Glomerular endothelial cell (primary cell): ENCODE measurements around the gene RANBP1. TPM values are rescaled to one million over a fixed set of nuclear protein-coding genes. Genes with fewer than 3 reads are reported as not detected.
"Not testable (repeated sequence)": the region's sequence is repeated elsewhere in the genome, so short reads cannot be mapped to it uniquely, and the experiment has no call there.

ENCODE experiments used
- DNase-seq: peaks from one replicate; pipeline ENCODE4 v3.0.0-alpha.2; 2011; ENCODE audit warnings: low read depth, low spot score; ENCODE audit errors: extremely low read depth
- total RNA-seq: library from RNA; depleted of rRNA; stranded (reverse); fragments of >200 nt; gene quantifications from 2 replicates; pipeline ENCODE4 v1.2.3, GENCODE V29; 2015

Gene RANBP1
- total RNA-seq = 339 and 343 TPM in 2 replicates

- no peak for DNase-seq
Measured at GRCh38 chr22:20115691-20116375, at the start of gene RANBP1. RANBP1 (plus strand) TSS chr22:20116104; CDS start chr22:20116185, 81 bp downstream.

DNA sequence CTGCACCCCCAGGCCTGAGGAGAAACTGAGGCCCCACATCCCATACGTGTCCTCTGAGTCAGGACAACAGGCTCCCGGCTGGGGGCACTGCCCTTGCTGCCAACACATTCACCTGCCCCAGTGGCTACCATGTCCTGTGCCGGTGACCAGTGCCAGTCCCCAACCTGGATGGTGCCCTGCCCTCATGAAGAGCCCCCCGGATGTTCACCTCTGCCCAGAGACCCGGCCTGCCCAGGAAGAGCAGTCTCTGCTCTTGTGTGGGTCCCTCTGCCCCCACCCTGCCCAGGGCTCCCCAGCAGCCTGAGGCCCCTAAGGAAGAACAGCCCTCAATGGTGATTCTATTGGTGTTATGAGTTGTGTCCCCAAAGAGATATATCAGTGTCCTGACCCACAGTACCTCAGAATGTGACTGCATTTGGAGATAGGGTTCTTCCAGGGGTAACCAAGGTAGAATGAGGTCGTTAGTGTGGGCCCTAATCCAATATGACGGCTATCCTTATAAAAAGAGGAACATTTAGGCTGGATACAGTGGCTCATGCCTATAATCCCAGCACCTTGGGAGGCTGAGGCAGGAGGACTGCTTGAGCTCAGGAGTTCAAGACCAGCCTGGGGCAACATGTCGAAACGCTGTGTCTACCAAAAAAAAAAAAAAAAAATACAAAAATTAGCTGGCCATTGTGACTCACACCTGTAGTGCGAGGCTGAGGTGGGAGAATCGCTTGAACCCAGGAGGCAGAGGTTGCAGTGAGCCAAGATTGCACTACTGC is 49.1 kb upstream of the RANBP1 start:
- no peak for DNase-seq

DNA sequence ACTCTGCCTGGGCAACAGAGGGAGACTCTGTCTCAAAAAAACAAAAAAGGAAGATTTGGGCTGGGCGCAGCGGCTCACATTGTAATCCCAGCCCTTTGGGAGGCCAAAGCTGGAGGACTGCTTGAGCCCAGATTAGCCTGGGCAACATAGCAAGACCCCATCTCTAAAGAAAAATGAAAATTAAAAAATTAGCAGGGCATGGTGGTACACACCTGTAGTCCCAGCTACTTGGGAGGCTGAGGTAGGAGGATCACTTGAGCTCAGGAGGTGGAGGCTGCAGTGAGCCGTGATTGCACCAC is 48.6 kb upstream of the RANBP1 start:
- not testable (repeated sequence) for DNase-seq

DNA sequence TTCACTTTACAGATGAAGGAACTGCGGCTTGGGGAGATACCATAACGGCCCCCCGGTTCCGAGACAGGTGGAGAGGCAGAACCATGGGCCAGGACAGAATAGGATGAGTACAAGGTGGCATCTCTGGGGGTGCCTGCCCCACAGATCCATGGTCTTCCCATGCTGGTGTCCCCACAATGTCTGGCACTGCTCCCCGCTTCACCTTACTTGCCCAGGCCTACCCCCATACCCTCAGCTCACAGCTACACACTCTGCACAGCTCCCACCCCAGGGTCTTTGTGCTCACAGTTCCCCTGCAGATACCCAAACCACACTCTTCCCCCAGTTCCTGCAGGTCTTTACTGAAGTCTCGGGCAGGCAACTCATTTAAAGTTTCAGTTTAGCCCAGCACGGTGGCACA is 47.3 kb upstream of the RANBP1 start:
- DNase-seq = no peak

DNA sequence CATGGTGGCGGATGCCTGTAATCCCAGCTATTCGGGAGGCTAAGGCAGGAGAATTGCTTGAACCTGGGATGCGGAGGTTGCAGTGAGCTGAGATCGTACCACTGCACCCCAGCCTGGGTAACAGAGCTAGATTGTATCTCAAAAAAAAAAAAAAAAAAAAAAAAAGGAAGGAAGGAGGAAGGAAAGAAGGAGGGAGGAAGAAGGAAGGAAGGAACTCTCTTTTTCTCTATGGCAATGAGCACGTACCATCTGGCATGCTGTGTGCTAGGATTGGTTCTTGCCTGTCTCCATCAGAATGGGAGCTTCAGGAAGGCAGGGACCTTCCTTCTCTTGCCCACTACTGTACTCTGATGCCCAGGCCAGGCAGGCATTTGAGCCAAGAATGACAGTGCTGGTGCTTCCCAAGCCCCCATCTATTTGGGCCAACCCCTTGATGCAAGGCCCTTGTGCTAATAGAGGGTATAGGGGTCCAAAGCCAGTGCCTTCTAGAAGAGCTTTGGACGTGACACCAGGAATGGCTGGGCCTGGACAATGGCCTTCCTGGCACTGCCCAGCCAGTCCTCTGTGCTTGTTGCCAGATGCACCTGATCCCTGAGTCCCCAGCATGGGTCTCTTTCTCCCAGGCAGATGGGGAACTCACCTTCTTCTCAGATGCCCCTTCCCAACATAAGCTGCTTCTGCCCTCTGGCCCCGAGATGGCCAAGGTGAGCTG is 46.4 kb upstream of the RANBP1 start:
- no peak for DNase-seq

GRCh38 chr22:20071524-20071972 is 44.4 kb upstream of the RANBP1 start:
- no peak for DNase-seq

- no peak for DNase-seq
Measured at GRCh38 chr22:20076627-20077172, 39.2 kb upstream of the RANBP1 start.

- no peak for DNase-seq
Measured at GRCh38 chr22:20079745-20080444, 36.0 kb upstream of the RANBP1 start, which contains the start of gene DGCR8. DGCR8 (plus strand) TSS chr22:20080241; CDS start chr22:20085964, 5,723 bp downstream.

DNA sequence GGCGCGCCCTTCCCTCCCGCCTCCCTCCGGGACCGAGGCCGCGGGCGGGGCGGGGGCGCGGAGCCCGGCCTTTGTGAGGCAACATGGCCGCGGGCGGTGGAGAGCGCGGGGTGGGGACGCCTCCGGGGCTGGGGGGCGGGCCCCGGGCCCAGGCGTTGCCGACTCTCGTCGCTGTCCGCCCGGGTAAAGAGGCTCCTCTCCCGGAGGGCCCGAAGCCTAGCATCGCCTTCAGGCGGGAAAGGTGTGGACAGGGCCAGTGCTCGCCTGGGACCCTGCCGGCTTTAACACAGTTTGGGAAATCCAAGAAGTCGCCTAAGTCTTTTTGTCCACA is 35.5 kb upstream of the RANBP1 start:
- no peak for DNase-seq

DNA sequence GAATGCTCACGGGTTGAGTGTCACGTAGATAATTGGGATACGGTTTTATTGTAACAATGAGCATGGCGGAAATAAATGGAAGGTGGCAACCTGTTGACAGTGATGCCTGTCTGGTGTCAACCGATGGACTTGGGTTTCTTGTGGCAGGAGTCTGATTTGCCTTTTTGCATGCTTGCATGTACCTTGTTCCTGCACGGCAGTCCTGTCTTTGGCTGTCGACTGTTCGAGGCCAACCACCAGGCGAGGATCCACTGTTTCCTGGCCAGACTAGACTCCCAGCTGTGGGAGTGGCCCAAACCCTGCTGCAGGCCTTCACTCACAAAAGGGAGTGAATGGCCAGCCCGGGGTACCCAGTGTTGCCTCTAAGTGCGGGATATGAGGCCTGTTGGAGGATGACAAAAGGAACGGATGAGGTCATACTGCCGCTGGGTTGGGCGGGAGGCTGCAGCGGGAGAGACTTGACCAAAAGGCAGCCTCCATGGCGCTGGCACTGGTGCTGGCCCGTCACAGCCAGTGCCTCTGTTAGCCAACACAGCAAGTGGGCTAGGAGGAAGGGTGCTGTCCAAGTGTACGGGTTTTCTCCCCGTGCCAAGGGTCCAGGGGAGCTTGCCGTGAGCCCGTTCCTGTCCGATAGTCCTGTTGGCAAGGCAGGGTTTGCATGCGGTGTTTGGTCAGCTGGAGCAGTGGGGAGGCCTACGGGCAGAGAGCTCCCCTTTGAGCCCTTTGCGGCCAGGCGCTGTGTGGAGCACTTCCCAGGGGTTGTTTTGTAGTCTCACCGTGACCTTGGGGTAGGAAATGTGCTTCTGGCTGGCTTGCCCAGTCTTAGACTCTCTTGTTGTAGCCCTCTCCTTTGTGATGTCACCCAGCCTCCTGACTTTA is 34.9 kb upstream of the RANBP1 start:
- DNase-seq = no peak

GRCh38 chr22:20083157-20083890 is 32.6 kb upstream of the RANBP1 start:
- DNase-seq = no peak

GRCh38 chr22:20083891-20084546 is 31.9 kb upstream of the RANBP1 start:
- DNase-seq = no peak

- no peak for DNase-seq
Measured at GRCh38 chr22:20084547-20085413, 31.1 kb upstream of the RANBP1 start.

GRCh38 chr22:20085651-20086050 is 30.3 kb upstream of the RANBP1 start:
- DNase-seq = no peak

DNA sequence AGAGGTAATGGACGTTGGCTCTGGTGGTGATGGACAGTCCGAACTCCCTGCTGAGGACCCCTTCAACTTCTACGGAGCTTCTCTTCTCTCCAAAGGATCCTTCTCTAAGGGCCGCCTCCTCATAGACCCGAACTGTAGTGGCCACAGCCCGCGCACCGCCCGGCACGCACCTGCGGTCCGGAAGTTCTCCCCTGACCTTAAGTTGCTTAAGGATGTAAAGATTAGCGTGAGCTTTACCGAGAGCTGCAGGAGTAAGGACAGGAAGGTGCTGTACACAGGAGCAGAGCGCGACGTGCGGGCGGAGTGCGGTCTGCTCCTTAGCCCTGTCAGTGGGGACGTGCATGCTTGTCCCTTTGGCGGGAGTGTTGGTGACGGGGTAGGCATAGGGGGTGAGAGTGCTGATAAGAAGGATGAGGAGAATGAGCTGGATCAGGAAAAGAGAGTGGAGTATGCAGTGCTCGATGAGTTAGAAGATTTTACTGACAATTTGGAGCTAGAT is 29.8 kb upstream of the RANBP1 start:
- no peak for DNase-seq

GRCh38 chr22:20086763-20087162 is 29.1 kb upstream of the RANBP1 start:
- no peak for DNase-seq
